Stimulated activated naive CD8-positive, alpha-beta T cell treated with anti-CD3 and anti-CD28 coated beads, Interleukin-15, Interleukin-2, amounts not matched to agents 100 U/mL and 50 U/mL, for 24 hours (primary cell): Measurements from ENCODE around the gene TKFC.
A peak's percentile ranks its signal among the peaks of the same experiment; 100 is the strongest.
"Not testable (repeated sequence)": the region's sequence is repeated elsewhere in the genome, so short reads cannot be mapped to it uniquely, and the experiment has no call there.

Source experiments
- ATAC-seq: fragments of 150-1000 bp; cut with Tn5 transposase; one replicate; pipeline ENCODE4 v1.10.0; 2021
- DNase-seq: peaks from one replicate; pipeline ENCODE4 v3.0.0; 2021

Gene TKFC

DNA sequence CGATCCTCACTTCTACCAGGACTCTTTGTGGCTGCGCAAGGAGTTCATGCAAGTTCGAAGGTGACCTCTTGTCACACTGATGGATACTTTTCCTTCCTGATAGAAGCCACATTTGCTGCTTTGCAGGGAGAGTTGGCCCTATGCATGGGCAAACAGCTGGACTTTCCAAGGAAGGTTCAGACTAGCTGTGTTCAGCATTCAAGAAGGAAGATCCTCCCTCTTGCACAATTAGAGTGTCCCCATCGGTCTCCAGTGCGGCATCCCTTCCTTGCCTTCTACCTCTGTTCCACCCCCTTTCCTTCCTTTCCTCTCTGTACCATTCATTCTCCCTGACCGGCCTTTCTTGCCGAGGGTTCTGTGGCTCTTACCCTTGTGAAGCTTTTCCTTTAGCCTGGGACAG, 35.6 kb downstream of the TKFC start:
- no peak for ATAC-seq
- no peak for DNase-seq

DNA sequence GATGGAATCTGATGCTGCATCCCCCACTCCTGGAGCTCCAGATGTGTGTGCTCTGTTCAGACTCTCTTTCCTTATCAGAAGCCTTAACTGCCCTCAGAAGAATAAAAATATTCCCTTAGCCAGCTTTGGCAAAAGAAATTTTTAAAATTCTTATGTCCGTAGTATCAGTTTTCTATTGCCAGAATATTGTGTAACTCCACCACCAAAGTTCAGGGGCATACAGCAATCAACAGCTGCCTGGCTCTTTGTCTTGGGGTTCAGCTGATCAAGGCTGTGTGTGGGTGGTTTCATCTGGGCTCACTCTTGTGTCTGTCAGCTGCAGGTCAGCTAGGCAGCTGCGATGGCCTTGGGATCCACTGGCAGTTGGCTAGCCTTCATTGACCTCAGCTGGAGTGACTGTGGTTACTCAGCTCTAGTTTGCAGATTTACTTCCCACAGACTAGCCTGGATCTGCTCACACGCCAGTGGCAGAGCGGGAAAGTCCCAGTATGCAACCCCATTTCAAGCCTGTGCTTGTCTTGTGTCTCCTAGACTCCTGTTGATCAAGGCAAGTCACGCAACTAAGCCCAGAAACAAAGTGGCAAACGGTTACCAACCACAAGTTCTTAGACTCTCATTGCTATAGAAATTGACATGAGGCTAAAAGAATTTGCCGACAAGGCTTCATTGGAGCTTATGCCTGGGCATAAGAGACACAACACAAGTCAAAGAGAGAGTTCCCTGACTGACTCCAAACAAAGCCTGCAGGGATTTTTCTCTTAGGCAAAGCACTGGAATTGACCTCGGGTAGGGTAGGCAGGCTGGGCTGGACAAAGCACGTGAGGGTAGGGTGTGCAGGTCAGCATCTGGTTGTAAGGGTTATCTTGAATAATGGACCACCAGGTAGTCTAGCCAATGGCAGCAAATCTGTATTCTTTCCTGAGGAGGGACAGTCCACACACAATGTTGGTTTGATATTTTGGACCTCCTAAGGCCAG, 36.6 kb downstream of the TKFC start:
- DNase-seq, result no peak
- ATAC-seq, result no peak

DNA sequence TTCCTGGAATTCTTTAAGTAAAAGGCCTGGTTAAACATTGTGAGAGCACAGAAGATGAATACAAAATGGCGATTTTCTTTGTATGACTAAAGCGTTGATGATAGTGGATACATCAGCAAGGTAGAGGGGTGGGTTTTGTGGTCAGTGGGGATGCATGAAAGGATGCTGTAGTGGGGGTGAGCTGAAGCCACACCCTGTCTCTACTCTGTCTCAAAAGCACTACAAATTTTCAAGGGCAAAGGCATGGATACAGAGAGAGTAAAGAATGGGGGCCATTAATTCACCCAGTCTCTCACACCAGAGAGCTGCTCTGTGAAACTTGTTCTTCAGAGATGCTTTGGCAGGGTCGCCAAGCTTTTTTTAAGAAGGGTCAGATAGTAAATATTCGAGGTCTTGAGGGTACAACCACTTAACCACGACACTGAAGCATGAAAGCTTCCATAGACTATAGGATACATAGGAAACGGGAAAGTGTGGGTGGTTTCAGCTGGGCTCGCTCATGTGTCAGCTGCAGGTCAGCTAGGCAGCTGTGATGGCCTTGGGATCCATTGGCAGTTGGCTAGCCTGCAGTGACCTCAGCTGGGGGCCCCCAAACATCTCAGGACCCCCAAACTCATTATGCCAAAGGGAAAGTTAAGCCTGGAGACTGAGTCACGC, 37.4 kb downstream of the TKFC start:
- ATAC-seq (peak; percentile 58), DNase-seq (no peak)

DNA sequence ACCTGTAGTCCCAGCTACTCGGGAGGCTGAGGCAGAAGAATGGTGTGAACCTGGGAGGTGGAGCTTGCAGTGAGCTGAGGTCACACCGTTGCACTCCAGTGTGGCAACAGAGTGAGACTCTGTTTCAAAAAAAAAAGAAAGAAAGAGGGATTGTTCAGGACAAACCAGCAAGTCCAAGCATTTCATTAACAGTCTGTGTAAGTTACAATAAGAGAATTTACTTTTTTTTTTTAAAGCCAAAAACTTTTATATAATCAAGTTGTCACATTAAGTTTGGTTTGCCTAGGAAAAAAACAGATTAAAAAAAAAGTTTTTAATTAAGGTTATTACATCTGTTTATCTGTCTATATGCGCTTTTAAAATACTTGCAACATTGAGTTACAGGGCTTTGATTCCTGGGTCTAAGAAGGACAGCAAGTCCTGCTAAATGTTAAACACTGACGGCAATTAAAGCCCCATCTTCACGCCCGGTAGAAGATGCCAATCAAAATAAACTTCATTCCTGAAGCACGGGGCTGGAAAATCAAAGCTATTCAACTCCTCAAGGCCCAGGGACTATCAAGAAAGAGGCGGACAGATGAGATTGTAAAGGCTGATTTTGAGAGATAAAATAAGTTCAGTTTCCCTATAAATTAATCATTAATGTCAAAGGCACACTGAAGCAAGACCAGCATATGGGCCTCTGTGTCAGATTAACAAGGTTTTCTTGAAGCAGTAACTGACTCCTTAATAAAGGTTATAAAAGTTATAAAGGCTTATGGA, 39.8 kb downstream of the TKFC start:
- DNase-seq, result no peak
- no peak for ATAC-seq

DNA sequence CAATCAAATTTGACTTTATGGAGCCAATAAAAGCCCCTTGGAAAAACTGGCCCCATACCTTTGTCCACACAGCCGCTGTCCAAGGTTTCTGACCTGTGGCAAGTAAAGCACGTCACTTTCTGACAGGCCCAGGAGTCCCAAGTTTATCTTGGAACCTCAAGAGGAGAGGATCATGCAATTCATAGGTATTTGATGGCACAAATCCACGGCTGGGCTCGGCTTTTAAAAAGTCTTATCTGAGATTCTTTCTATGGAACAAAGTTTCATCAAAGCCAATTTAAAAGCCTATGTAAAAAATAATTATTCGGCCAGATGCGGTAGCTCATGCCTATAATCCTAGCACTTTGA, 42.7 kb downstream of the TKFC start:
- ATAC-seq, result no peak

DNA sequence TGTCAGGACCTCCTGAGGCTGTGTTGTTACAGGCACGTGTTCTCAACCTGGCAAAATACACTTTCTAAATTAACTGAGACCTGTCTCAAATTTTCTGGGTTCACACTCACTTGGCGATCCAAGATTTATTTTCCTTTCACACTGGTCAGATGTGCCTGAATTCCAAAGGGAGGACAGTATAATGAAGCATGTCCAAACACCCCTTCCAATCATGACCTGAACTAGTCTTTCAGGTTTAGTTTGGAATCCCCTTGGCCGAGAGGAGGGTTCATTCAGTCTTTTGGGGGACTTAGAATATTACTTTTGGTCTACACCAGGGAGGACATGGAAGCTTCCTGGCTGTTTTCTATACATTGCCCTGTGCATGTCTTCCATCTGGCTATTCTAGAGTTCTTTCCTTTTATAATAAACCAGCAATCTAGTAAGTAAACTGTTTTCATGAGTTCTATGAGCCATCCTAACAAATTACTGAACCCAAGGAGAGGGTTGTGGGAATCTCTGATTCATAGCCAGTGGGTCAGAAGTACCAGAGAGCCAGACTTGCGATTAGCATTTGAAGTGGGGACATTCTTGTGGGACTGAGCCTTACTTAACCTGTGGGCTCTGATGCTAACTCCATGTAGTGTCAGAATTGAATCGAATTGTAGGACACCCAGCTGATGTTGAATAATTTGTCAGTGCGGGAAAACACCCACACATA, 44.6 kb downstream of the TKFC start:
- ATAC-seq, result no peak
- DNase-seq, result no peak

More for the DNA sequence above, 42.7 kb downstream of the TKFC start:
- no peak for DNase-seq

DNA sequence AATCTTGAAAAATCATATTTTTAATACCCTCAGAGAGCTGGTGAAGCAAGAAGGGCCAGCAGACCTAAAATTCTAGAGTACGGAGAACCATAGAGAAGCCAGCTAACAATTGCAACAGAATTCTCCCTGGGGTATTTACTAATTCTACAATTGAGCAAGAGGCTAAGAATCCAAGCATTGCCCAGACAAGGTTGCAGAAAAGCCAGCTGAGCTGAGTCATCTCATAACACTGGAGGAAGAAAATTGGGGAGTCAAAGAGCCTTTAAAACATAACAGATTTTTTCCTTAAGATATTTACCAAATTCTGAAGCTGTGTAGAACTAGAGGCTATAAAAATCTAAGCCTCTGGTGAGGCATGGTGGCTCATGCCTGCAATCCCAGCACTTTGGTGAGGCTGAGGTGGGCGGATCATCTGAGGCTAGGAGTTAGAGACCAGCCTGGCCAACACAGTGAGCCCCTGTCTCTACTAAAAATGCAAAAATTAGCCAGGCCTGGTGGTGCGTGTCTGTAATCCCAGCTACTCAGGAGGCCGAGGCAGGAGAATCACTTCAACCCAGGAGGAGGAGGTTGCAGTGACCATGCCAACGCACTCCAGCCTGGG, 45.8 kb downstream of the TKFC start:
- no peak for DNase-seq
- ATAC-seq, result no peak

DNA sequence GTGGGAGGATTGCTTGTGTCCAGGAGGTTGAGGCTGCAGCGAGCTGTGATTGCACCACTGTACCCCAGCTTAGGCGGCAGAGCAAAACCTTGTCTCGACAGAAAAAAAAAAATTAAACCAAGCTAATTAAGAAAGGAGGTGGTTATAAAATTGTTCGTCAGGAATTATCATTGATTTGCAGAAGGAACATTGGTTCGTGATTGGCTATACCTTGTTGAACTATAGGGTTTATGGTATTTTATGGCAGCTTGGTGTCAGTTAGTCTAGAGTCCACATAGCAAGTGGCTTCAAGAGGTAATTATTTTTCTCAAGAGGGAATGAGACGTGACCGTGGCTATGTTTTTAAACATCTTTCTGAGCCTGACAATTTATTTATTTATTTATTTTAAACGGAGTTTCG, 47.9 kb downstream of the TKFC start:
- DNase-seq, result no peak
- ATAC-seq, result no peak

DNA sequence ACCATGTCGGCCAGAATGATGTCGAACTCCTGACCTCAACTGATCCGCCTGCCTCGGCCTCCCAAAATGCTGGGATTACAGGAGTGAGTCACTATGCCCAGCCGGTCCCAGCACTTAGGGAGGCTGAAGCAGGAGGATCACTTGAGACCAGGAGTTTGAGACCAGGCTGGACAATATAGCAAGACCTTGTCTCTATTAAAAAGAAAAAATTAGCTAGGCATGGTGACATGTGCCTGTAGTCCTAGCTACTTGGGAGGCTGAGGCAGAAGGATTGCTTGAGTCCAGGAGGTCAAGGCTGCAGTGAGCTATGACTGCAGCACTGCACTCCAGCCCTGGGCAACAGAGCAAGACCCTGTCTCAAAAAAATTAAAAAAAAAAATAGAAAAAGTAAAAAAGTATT, 50.8 kb downstream of the TKFC start:
- not testable (repeated sequence) for ATAC-seq, DNase-seq

DNA sequence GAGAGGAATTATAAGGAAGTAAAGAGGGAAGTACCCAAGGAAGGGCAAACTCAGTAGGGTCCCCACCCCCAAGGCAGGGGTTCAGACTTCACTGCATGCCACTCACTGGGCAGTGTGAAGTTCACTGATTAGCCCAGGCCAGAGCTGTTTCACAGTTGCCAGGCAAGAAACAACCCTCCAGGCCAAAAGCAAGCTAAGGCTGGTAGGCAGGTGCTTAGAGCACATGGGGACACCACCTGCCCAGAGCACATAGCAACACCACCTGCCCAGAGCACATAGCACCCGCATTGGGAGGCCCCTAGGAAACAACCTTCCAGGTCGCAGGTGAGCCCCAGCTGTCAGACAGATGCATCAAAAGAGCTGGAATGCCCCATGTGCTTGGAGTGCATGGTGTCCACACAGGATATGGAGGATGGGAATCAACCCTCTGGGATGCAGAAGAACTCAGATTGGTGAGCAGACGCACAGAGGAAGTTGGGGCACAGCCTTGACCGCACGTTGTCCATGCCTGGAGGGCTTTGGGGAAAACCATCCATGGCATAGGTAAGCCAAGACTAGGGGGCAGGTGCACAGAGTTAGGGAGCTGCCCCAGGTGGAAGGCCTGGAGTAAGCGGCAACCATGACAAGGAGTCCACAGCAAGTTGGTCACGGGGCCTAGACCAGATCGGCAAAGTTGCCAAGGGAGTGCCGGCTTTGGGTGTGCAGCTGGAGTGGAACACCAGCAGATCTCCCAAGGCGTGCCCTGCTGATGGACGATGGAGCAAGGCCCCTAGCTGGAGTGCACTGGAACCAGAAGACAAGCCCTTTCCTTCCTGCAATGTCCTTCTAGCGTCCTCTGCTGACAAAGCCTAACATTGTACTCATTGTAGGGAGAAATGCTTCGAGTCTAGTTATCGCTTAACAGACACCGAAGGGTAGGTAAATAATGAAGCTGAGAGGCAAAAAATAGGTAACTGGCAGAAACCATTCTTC, 51.5 kb downstream of the TKFC start:
- DNase-seq (no peak), ATAC-seq (no peak)

DNA sequence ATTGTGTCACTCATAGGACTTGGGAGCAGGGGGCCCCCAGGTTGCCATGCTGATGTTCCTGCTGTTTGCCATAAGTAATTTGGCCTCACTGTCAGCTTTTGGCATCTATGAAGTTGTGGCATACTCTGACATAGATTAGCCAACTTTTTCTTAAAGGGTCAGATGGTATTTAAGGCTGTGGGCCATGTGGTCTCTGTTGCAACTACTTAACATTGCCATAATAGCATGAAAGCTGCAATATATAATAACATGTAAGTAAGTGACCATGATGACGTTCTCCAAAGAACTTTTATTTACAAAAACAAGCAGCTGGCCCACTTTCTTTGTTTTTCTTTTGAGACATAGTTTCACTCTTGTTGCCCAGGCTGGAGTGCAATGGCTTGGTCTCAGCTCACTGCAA, 57.1 kb downstream of the TKFC start:
- DNase-seq (no peak), ATAC-seq (no peak)

DNA sequence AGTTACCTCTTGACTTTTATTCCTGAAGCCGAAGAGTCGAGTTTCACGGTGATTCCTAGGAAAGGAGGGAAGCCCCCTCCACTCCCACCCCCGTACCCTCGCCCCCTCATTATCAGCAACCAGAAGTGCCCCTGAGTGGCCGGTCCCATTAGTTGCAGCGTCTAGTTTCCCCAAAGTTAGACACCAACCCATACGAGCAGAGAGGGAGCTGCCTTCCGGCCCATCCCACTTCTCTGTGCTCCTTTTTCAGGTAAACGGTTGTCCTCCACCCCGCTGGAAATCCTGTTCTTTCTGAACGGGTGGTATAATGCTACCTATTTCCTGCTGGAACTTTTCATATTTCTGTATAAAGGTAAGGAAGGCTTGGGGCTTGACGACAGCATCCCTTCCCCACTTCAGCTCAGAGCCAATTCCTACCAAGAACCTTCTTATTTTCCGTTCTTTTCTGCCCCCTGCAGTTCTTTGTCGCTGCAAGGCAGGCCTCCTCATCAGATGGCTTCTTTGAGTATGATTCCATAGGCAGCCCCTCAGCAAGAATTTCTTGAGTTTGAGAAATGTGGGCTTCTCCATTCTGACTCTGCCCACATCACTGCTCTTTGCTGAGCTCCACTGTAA, 60.1 kb downstream of the TKFC start:
- ATAC-seq, result peak; percentile 30
- DNase-seq, result peak; percentile 12
